Activated naive CD4-positive, alpha-beta T cell treated with anti-CD3 and anti-CD28 coated beads, Interleukin-2, amount 10 ng/mL, durations not matched to agents 7 days and 5 days (primary cell): ENCODE results near the gene FMN2.

Experiments
- CTCF ChIA-PET: fragments of 350-600 bp; sonication (Branson Sonifier 250); formaldehyde crosslinking; loops from one replicate; lab custom pipeline; 2021; ENCODE audit warnings: antibody characterized with exemption; lab: Charles Lee
- DNase-seq: peaks from one replicate; pipeline ENCODE4 v3.0.0-alpha.2; 2020
- H3K27ac Mint-ChIP-seq: one replicate; pipeline ENCODE4 v1.8.0; 2021; ENCODE audit warnings: mild to moderate bottlenecking, moderate library complexity, mixed read lengths
- H3K27me3 Mint-ChIP-seq: one replicate; pipeline ENCODE4 v1.8.0; 2021; ENCODE audit warnings: mild to moderate bottlenecking, mixed read lengths
- H3K36me3 Mint-ChIP-seq: one replicate; pipeline ENCODE4 v1.8.0; 2021; ENCODE audit warnings: mixed read lengths
- H3K4me1 Mint-ChIP-seq: one replicate; pipeline ENCODE4 v1.8.0; 2021; ENCODE audit warnings: mixed read lengths
- H3K4me3 Mint-ChIP-seq: one replicate; pipeline ENCODE4 v1.8.0; 2021; ENCODE audit warnings: mild to moderate bottlenecking, moderate library complexity, mixed read lengths
- H3K9me3 Mint-ChIP-seq: one replicate; pipeline ENCODE4 v1.8.0; 2021; ENCODE audit warnings: mixed read lengths

FMN2 gene

GRCh38 chr1:240508950-240509349, 417.3 kb downstream of the FMN2 start:
- peaks cover 3% of the 10 kb centered on the region for H3K9me3 Mint-ChIP-seq
- CTCF ChIA-PET = interaction anchor here (0.5 kb wide), 1 partner anchor 704 kb away, joined by 3 read pairs; no protein-coding TSS in a partner anchor
- no peaks in the 10 kb centered on the region for H3K36me3 Mint-ChIP-seq
- no peaks in the 10 kb centered on the region for H3K4me1 Mint-ChIP-seq
- no peaks in the 10 kb centered on the region for H3K27me3 Mint-ChIP-seq
- no peak for DNase-seq
- H3K27ac Mint-ChIP-seq = no peak overlapping the region
- no peak overlapping the region for H3K4me3 Mint-ChIP-seq

DNA sequence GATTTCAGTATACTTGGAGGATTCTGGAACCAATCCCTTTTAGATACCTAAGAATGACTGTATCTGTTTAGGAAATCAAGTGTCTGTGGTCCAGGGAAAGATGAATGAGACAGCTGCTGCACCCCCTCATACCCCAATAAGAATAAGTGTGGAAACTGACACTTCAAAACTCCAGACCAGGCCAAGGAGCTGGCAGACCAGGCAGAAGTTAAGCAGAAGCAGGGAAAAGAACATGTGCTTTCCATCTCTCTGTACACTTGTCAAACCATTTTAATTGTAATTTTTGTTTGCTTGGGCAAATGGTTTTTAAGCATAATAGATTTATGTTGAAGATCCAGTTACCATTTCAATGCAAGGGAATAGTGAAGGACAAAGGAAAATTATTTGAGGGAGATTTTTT, 420.1 kb downstream of the FMN2 start:
- Mint-ChIP-seq H3K36me3 (no peaks in the 10 kb centered on the region), H3K9me3 (peaks cover 5% of the 10 kb centered on the region), H3K27ac (no peak overlapping the region), H3K4me1 (no peaks in the 10 kb centered on the region), H3K27me3 (no peaks in the 10 kb centered on the region), H3K4me3 (no peak overlapping the region)
- CTCF ChIA-PET = no interaction called here
- DNase-seq = no peak

- H3K27ac Mint-ChIP-seq = no peak overlapping the region
- H3K4me1 Mint-ChIP-seq = no peaks in the 10 kb centered on the region
- no peak for DNase-seq
- H3K9me3 Mint-ChIP-seq = peaks cover 2% of the 10 kb centered on the region
- CTCF ChIA-PET = no interaction called here
- H3K36me3 Mint-ChIP-seq = no peaks in the 10 kb centered on the region
- no peak overlapping the region for H3K4me3 Mint-ChIP-seq
- no peaks in the 10 kb centered on the region for H3K27me3 Mint-ChIP-seq
Observed at GRCh38 chr1:240515505-240515904, 423.8 kb downstream of the FMN2 start.

DNA sequence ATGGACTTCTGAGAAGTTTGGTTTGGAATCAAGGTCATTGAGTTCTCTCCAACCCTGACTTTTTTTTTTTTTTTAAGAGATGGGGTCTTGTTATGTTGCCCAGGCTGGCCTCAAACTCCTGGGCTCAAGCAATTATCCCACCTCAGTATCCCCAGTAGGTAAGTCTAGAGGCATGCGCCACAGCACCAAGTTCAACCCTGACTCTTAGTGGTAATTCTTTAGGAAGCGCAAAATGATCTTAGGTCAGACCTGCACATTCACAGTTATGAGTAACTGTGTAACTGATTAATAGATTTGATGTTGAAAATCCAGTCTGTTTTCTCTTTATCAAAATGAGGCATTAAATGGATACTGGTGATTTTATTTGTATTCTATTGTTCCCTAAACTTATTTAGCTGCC, 424.4 kb downstream of the FMN2 start:
- H3K27ac Mint-ChIP-seq = no peak overlapping the region
- no peaks in the 10 kb centered on the region for H3K4me1 Mint-ChIP-seq
- CTCF ChIA-PET = no interaction called here
- H3K9me3 Mint-ChIP-seq = peaks cover 4% of the 10 kb centered on the region
- no peak for DNase-seq
- H3K4me3 Mint-ChIP-seq = no peak overlapping the region
- no peaks in the 10 kb centered on the region for H3K27me3 Mint-ChIP-seq
- H3K36me3 Mint-ChIP-seq = no peaks in the 10 kb centered on the region

DNA sequence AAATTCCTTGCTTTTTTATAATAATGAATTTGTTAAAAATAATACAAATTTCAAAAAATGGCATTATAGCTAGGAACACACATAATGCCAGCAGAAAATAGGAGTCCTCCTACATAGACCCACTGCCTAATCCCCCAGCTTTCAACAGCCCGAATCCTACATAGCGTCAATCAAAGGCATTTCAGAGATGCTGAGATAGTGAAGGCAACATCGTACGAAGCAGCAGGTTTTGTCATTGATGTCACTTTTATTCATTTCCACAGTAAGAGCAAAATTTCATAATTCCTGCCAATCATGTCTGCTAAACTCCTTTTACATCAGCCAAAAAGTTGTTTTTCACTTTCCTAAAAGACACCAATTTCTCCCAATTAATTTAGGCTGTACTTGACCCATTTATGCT, 426.2 kb downstream of the FMN2 start:
- no peak for DNase-seq
- H3K27ac Mint-ChIP-seq = no peak overlapping the region
- H3K4me1 Mint-ChIP-seq = no peaks in the 10 kb centered on the region
- H3K27me3 Mint-ChIP-seq = no peaks in the 10 kb centered on the region
- H3K4me3 Mint-ChIP-seq = no peak overlapping the region
- CTCF ChIA-PET = no interaction called here
- peaks cover 4% of the 10 kb centered on the region for H3K9me3 Mint-ChIP-seq
- no peaks in the 10 kb centered on the region for H3K36me3 Mint-ChIP-seq

DNA sequence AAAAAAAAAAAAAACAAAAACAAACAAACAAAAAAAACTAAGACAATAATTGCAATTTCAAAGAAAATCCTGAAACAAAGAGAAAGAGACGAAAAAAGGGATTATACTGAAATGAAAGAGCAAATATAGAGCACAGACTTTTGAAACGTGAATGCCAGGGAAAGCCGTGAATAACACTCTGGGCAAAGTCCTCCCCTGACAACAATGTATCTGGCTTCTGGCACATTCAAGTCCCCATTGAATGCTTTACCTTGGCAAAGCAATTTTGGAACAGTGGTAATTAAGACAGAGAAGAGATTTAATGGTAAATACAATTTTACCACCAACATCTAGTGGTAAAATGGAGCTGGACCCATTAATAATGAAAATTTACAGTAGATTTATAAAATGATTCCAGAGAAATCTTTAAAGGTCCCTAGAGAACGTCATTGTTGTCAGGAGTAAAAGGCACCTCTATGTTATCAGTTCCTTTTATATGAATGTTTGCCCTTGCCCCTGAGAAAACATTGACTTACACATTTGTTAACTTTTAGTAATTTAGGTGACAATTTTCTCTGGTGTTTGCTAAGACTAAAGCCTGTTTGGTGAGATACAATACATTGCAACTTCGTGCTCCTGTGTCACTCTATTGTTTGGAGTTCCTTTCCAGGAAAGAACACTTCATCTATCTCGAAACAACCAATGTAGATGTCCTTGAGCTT, 430.6 kb downstream of the FMN2 start:
- DNase-seq = no peak
- CTCF ChIA-PET = no interaction called here
- Mint-ChIP-seq H3K9me3 (peaks cover 2% of the 10 kb centered on the region), H3K36me3 (no peaks in the 10 kb centered on the region), H3K4me1 (no peaks in the 10 kb centered on the region), H3K27me3 (no peaks in the 10 kb centered on the region), H3K4me3 (no peak overlapping the region), H3K27ac (no peak overlapping the region)

DNA sequence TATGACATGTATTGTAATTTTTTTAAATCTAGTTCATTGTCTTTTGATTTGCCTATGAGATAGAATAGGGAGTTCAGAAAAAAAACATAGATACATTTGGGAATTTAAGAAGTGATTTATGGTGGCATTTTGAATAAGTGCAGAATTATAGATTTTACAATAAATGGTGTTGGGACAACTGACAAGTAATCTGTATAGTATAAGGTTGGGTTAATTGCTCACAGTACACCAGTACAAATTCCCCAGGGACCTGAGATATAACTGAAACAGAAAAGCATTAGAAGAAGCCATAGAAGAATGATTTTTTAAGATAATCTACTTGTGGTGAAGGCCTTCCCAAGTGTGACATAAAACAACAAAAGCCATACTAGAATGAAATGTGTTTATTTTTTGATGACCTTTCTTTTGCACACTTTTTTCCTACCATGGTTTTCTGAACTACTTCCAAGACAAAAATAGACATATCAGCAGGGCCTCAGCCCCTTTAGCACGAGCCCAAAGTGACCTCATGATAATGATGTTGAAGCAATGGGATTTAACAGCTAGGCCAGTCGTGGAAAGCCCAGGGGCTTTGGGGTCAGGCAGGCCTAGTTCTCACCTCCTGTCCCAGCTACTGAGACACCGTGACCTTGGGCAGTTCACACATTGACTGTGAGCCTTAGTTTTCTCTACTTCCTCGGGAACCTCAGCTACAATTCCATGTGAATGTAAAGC, 432.8 kb downstream of the FMN2 start:
- Mint-ChIP-seq H3K4me1 (no peaks in the 10 kb centered on the region), H3K27ac (no peak overlapping the region), H3K9me3 (peaks cover 2% of the 10 kb centered on the region), H3K27me3 (no peaks in the 10 kb centered on the region), H3K36me3 (no peaks in the 10 kb centered on the region), H3K4me3 (no peak overlapping the region)
- DNase-seq = no peak
- CTCF ChIA-PET = no interaction called here
